D721Med (cell line): ENCODE measurements around the gene CHGA.

Experiments used
- DNase-seq: peaks from one replicate; pipeline ENCODE4 v3.0.0; 2011; ENCODE audit warnings: low spot score; ENCODE audit not compliant: insufficient read length
- FAIRE-seq: peaks from 2 replicates; lab custom pipeline; 2011; peaks lifted over from hg19 to GRCh38; lab: Jason Lieb, UNC
- CTCF ChIP-seq: IDR thresholded peaks from 2 replicates; pipeline ENCODE4 v1.5.1; 2012; ENCODE audit warnings: mild to moderate bottlenecking, control low read depth; ENCODE audit not compliant: insufficient read depth; ENCODE audit errors: missing control alignments

Gene CHGA

GRCh38 chr14:92917041-92917940 lies 5.7 kb upstream of the CHGA start:
- DNase-seq (peak; percentile 64), FAIRE-seq (no peak)
- TF ChIP-seq CTCF = no peak

- DNase-seq (no peak), FAIRE-seq (no peak)
- TF ChIP-seq CTCF = no peak
Measured at GRCh38 chr14:92917956-92918355, 5.0 kb upstream of the CHGA start.

- DNase-seq = no peak
- TF ChIP-seq CTCF = no peak
- no peak for FAIRE-seq
Measured at GRCh38 chr14:92920001-92920400, 2.9 kb upstream of the CHGA start.

GRCh38 chr14:92922155-92922735 lies 705 bp upstream of the CHGA start:
- FAIRE-seq (no peak), DNase-seq (no peak)
- no peak for TF ChIP-seq CTCF

- DNase-seq (no peak), FAIRE-seq (no peak)
- no peak for TF ChIP-seq CTCF
Measured at GRCh38 chr14:92923744-92924103, 774 bp downstream of the CHGA start.

- no peak for DNase-seq
- no peak for FAIRE-seq
- TF ChIP-seq CTCF = no peak
Measured at GRCh38 chr14:92924247-92924646, 1.3 kb downstream of the CHGA start.

- DNase-seq (no peak), FAIRE-seq (no peak)
- no peak for TF ChIP-seq CTCF
Measured at GRCh38 chr14:92925446-92925845, 2.5 kb downstream of the CHGA start.
